KMS-11 (cell line): ENCODE data around the gene PRELID2.

Experiments used
- H2AFZ ChIP-seq: fragments of 200-600 bp; sonication (generic); 2 replicates; pipeline ENCODE4 v1.6.1; 2016; ENCODE audit warnings: antibody characterized with exemption, mixed run types, low read depth
- H3K27ac ChIP-seq: fragments of 200-600 bp; sonication (generic); 2 replicates; pipeline ENCODE4 v1.6.1; 2016; ENCODE audit warnings: mild to moderate bottlenecking, mixed run types
- H3K27me3 ChIP-seq: fragments of 200-600 bp; sonication (generic); 2 replicates; pipeline ENCODE4 v1.6.1; 2017; ENCODE audit warnings: mild to moderate bottlenecking, low read depth, mixed run types, moderate library complexity; ENCODE audit not compliant: insufficient read depth
- H3K36me3 ChIP-seq: fragments of 200-600 bp; sonication (generic); 2 replicates; pipeline ENCODE4 v1.6.1; 2017; ENCODE audit warnings: mild to moderate bottlenecking, mixed run types; ENCODE audit not compliant: insufficient read depth
- H3K4me1 ChIP-seq: fragments of 200-600 bp; sonication (generic); 2 replicates; pipeline ENCODE4 v1.6.1; 2016; ENCODE audit warnings: mild to moderate bottlenecking, low read depth, mixed run types; ENCODE audit not compliant: poor library complexity, severe bottlenecking
- H3K4me2 ChIP-seq: fragments of 200-600 bp; sonication (generic); 2 replicates; pipeline ENCODE4 v1.7.0; 2016; ENCODE audit warnings: mild to moderate bottlenecking, mixed run types
- H3K4me3 ChIP-seq: fragments of 200-600 bp; sonication (generic); IDR thresholded peaks from 2 replicates; pipeline ENCODE4 v1.6.1; 2017; ENCODE audit warnings: low read depth, low read length, mixed read lengths; ENCODE audit not compliant: insufficient read depth
- H3K79me2 ChIP-seq: fragments of 200-600 bp; sonication (generic); 2 replicates; pipeline ENCODE4 v1.6.1; 2016; ENCODE audit warnings: low read depth, mixed run types; ENCODE audit not compliant: insufficient read depth
- H3K9ac ChIP-seq: fragments of 200-600 bp; sonication (generic); 2 replicates; pipeline ENCODE4 v1.6.1; 2016; ENCODE audit warnings: mild to moderate bottlenecking, mixed run types
- H4K20me1 ChIP-seq: fragments of 200-600 bp; sonication (generic); 2 replicates; pipeline ENCODE4 v1.6.1; 2016; ENCODE audit warnings: mild to moderate bottlenecking, mixed run types; ENCODE audit not compliant: insufficient read depth
- CTCF ChIP-seq: fragments of 200-600 bp; sonication (generic); conservative IDR thresholded peaks from 2 replicates; pipeline ENCODE4 v1.6.1; 2017; ENCODE audit warnings: low read depth, mild to moderate bottlenecking, antibody characterized with exemption, low read length, moderate library complexity, mixed read lengths

The PRELID2 gene

GRCh38 chr5:145793574-145793973 is 41.6 kb downstream of the PRELID2 start:
- H3K27me3 ChIP-seq = no peaks in the 10 kb centered on the region
- TF ChIP-seq CTCF = no peak
- H4K20me1 ChIP-seq = no peaks in the 10 kb centered on the region
- H3K36me3 ChIP-seq = no peaks in the 10 kb centered on the region
- no peak overlapping the region for H3K4me3 ChIP-seq
- no peaks in the 10 kb centered on the region for H3K79me2 ChIP-seq
- H3K9ac ChIP-seq = no peak overlapping the region
- no peak overlapping the region for H3K27ac ChIP-seq
- no peaks in the 10 kb centered on the region for H3K4me1 ChIP-seq
- no peak overlapping the region for H2AFZ ChIP-seq
- H3K4me2 ChIP-seq = no peak overlapping the region

DNA sequence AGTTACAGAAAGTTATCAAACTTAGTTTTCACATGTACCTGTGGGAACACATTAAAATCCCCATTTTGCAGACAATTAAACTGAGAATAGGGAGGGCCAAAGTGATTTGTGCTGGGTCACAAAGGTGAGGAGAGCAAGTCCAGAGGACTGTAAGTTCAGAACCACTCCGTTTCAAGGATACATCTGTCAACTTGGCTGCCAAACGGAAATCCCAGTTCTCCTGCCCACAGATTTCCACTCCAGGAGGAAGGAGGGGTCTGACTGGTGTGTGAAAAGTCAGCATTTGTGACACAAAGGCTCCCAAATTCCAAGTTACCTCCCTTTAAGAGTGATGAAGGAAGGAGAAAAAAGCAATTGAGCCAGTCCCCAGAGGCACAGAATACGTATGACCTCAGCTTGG is 42.3 kb downstream of the PRELID2 start:
- Histone ChIP-seq H3K4me3 (no peak overlapping the region), H3K9ac (no peak overlapping the region), H3K27ac (no peak overlapping the region), H4K20me1 (no peaks in the 10 kb centered on the region), H3K4me2 (no peak overlapping the region), H3K27me3 (no peaks in the 10 kb centered on the region), H3K79me2 (no peaks in the 10 kb centered on the region), H3K4me1 (no peaks in the 10 kb centered on the region), H3K36me3 (no peaks in the 10 kb centered on the region), H2AFZ (no peak overlapping the region)
- TF ChIP-seq CTCF = no peak

DNA sequence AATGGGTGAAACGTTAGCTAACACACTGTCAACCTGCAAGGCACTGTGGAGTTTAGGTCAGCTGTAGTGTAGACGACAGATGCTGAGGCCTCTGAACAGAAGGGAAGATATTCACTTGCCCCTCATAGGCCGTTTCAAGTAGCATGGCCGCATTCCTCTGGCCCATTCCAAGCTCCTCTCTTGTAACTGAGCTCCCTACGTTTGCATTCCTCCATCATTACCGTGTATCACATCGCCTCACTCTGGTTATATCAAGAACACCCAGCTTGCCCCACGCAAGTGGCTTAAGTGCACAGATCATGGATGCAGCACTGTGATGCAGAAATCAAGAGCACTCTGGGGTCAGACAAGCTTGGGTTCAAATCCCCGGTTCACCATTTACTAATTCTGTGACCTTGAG is 43.3 kb downstream of the PRELID2 start:
- no peak overlapping the region for H3K4me2 ChIP-seq
- no peaks in the 10 kb centered on the region for H3K79me2 ChIP-seq
- H3K27ac ChIP-seq = no peak overlapping the region
- H3K4me3 ChIP-seq = no peak overlapping the region
- no peaks in the 10 kb centered on the region for H3K36me3 ChIP-seq
- TF ChIP-seq CTCF = no peak
- no peak overlapping the region for H2AFZ ChIP-seq
- no peaks in the 10 kb centered on the region for H4K20me1 ChIP-seq
- H3K9ac ChIP-seq = no peak overlapping the region
- no peaks in the 10 kb centered on the region for H3K4me1 ChIP-seq
- no peaks in the 10 kb centered on the region for H3K27me3 ChIP-seq

DNA sequence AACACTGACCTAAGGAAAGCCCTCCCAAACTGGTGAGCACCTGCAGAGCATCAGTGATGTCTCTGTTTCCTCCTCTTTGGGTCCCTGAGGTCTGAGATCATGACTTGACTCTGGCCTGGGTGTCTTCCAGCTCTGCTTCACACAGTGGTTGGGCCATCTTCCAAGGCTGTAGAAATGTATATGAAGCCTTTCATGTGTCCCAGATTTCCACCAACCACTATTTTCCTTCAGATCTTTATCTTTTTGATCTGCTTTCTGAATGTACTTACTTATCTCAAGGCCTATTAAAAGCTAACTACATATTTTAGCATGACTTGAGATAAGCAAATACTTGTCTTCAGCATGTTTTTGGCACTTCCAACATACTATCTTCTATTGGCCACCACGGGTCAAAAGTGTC is 47.1 kb downstream of the PRELID2 start:
- Histone ChIP-seq H3K36me3 (no peaks in the 10 kb centered on the region), H3K79me2 (no peaks in the 10 kb centered on the region), H3K9ac (no peak overlapping the region), H3K4me1 (no peaks in the 10 kb centered on the region), H3K4me2 (no peak overlapping the region), H4K20me1 (no peaks in the 10 kb centered on the region), H3K4me3 (no peak overlapping the region), H2AFZ (no peak overlapping the region), H3K27me3 (no peaks in the 10 kb centered on the region), H3K27ac (no peak overlapping the region)
- TF ChIP-seq CTCF = no peak

DNA sequence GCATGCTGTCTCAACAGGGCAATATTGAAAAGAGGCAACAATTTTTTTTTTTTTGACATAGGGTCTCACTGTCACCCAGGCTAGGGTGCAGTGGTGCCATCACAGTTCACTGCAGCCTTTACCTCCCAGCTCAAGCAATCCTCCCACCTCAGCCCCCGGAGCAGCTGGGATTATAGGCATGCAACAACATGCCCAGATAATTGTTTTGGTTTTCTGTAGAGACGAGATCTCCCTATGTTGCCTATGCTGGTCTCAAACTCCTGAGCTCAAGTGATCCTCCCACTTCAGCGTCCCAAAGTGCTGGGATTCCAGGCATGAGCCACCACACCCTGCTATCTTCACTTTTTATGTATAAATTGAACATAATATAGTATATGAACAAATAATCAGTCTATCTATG is 47.6 kb downstream of the PRELID2 start:
- Histone ChIP-seq H3K36me3 (no peaks in the 10 kb centered on the region), H3K27me3 (no peaks in the 10 kb centered on the region)

More for the DNA sequence above, 47.6 kb downstream of the PRELID2 start:
- Histone ChIP-seq H2AFZ (no peak overlapping the region), H3K79me2 (no peaks in the 10 kb centered on the region), H3K9ac (no peak overlapping the region), H4K20me1 (no peaks in the 10 kb centered on the region), H3K4me3 (no peak overlapping the region), H3K27ac (no peak overlapping the region), H3K4me1 (no peaks in the 10 kb centered on the region), H3K4me2 (no peak overlapping the region)
- TF ChIP-seq CTCF = no peak
